ENCODE results near the gene ROCK1. TPM values are rescaled to one million over a fixed set of nuclear protein-coding genes. Genes with fewer than 3 reads are reported as not detected.

The ROCK1 gene
- total RNA-seq, 1 donor, result 42.7 TPM

DNA sequence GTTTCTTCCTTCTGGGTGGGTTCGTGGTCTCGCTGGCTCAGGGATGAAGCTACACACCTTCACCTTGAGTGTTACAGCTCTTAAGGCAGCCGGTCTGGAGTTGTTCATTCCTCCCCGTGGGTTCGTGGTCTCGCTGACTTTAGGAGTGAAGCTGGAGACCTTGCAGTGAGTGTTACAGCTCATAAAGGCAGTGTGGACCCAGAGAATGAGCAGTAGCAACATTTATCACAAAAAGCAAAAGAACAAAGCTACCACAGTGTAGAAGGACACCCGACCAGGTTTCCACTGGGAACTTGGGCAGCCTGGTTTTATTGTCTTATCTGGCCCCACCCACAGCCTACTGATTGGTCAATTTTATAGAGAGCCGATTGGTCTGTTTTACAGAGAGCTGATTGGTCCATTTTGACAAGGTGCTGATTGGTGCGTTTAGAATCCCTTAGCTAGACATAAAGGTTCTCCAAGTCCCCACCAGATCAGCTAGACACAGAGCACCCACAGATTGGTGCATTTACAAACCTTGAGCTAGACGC, 20.1 kb upstream of the ROCK1 start:
- DNase-seq (ENCODE audit: insufficient read length, low spot score, missing footprints), result no peak
- Histone ChIP-seq H3K4me2 (ENCODE audit: insufficient read depth, low read length) (no peak overlapping the region), H2AFZ (ENCODE audit: low read length) (no peak overlapping the region), H3K36me3 (ENCODE audit: insufficient read depth, low read length) (no peaks in the 10 kb centered on the region), H3K4me3 (ENCODE audit: insufficient read depth, low read length) (no peak overlapping the region), H3K4me1 (ENCODE audit: insufficient read depth, low read length) (peaks cover 16% of the 10 kb centered on the region), H3K79me2 (ENCODE audit: insufficient read depth, low read length) (no peaks in the 10 kb centered on the region), H3K27me3 (ENCODE audit: insufficient read depth, low read length) (no peaks in the 10 kb centered on the region), H3K9me3 (ENCODE audit: low read depth, low read length) (no peaks in the 10 kb centered on the region), H3K27ac (ENCODE audit: low read depth, low read length) (no peak overlapping the region), H4K20me1 (ENCODE audit: insufficient read depth, low read length) (no peaks in the 10 kb centered on the region)
- TF ChIP-seq, protein P1, sequence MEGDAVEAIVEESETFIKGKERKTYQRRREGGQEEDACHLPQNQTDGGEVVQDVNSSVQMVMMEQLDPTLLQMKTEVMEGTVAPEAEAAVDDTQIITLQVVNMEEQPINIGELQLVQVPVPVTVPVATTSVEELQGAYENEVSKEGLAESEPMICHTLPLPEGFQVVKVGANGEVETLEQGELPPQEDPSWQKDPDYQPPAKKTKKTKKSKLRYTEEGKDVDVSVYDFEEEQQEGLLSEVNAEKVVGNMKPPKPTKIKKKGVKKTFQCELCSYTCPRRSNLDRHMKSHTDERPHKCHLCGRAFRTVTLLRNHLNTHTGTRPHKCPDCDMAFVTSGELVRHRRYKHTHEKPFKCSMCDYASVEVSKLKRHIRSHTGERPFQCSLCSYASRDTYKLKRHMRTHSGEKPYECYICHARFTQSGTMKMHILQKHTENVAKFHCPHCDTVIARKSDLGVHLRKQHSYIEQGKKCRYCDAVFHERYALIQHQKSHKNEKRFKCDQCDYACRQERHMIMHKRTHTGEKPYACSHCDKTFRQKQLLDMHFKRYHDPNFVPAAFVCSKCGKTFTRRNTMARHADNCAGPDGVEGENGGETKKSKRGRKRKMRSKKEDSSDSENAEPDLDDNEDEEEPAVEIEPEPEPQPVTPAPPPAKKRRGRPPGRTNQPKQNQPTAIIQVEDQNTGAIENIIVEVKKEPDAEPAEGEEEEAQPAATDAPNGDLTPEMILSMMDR (IDR thresholded peaks at IDR 0.05; ENCODE audit: extremely low read depth, low read depth, low read length), result no peak

DNA sequence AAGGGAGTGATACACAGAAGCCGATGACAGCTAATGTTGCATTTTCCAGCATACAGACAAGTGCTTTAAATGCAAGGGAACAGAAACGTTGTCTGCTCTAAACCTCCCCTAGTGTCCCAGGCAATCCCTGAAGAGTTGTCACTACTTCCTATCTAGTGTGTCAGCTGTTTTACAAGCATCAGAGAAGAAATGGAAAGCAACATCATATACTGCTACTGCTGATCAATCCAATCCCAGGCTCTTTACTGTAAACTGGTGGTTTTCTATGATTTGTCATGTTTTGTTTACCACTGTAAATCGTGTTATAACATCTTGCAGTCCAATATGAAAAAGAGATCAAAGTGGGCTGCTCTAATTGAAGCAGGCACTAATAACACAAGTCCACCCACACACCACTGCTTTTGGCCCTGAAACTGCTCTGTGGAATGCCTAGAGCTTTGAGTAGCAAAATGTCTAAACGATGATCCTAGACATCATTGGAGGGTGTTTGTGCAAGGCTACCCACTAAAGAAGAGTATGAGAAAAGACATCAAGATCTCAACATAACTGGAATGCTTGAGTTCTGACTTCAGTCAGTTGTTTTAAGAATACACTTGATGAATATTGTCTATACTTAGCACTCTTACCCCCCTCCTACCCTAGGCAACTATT, 18.1 kb upstream of the ROCK1 start:
- Histone ChIP-seq H3K4me2 (ENCODE audit: insufficient read depth, low read length) (peak overlapping the region; percentile 68), H3K9me3 (ENCODE audit: low read depth, low read length) (no peaks in the 10 kb centered on the region), H3K4me3 (ENCODE audit: insufficient read depth, low read length) (peak overlapping the region; percentile 37), H3K27me3 (ENCODE audit: insufficient read depth, low read length) (no peaks in the 10 kb centered on the region), H3K36me3 (ENCODE audit: insufficient read depth, low read length) (no peaks in the 10 kb centered on the region), H2AFZ (ENCODE audit: low read length) (peak overlapping the region; percentile 52), H3K79me2 (ENCODE audit: insufficient read depth, low read length) (no peaks in the 10 kb centered on the region), H4K20me1 (ENCODE audit: insufficient read depth, low read length) (no peaks in the 10 kb centered on the region), H3K4me1 (ENCODE audit: insufficient read depth, low read length) (peaks cover 16% of the 10 kb centered on the region), H3K27ac (ENCODE audit: low read depth, low read length) (peak overlapping the region; percentile 71)
- TF ChIP-seq, protein P1 (IDR thresholded peaks at IDR 0.05; ENCODE audit: extremely low read depth, low read depth, low read length), result no peak
- DNase-seq (ENCODE audit: insufficient read length, low spot score, missing footprints), result peak; percentile 88

DNA sequence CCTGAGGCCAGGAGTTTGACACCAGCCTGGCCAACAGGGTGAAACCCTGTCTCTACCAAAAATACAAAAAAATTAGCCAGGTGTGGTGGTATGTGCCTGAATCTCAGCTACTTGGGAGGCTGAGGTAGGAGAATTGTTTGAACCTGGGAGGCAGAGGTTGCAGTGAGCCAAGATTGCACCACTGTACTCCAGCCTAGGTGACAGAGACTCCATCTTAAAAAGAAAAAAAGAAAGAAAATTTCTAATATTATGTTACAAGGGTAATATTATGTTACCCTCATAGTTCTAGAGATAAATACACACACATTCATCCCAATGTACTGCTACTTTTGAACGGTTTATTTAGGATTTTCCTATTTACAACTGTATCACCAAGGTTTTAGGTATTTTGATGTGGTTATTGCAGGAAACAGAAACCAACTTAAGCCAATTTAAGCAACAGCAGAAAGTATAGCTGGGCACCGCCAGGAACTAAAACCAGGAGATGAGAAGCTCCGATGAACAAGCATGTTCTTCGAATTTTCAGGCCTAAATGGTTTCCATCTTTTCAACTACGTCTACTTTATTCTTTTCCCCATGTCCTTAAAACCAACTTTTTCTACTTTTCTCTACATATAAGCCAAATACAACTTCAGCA, 11.8 kb upstream of the ROCK1 start:
- Histone ChIP-seq H3K27me3 (ENCODE audit: insufficient read depth, low read length) (no peaks in the 10 kb centered on the region), H3K36me3 (ENCODE audit: insufficient read depth, low read length) (no peaks in the 10 kb centered on the region), H4K20me1 (ENCODE audit: insufficient read depth, low read length) (no peaks in the 10 kb centered on the region), H3K4me3 (ENCODE audit: insufficient read depth, low read length) (no peak overlapping the region), H2AFZ (ENCODE audit: low read length) (peak overlapping the region; percentile 66), H3K27ac (ENCODE audit: low read depth, low read length) (no peak overlapping the region), H3K79me2 (ENCODE audit: insufficient read depth, low read length) (no peaks in the 10 kb centered on the region), H3K4me1 (ENCODE audit: insufficient read depth, low read length) (peaks cover 2% of the 10 kb centered on the region), H3K9me3 (ENCODE audit: low read depth, low read length) (no peaks in the 10 kb centered on the region), H3K4me2 (ENCODE audit: insufficient read depth, low read length) (no peak overlapping the region)
- DNase-seq (ENCODE audit: insufficient read length, low spot score, missing footprints), result no peak
- TF ChIP-seq, protein P1 (IDR thresholded peaks at IDR 0.05; ENCODE audit: extremely low read depth, low read depth, low read length), result no peak

DNA sequence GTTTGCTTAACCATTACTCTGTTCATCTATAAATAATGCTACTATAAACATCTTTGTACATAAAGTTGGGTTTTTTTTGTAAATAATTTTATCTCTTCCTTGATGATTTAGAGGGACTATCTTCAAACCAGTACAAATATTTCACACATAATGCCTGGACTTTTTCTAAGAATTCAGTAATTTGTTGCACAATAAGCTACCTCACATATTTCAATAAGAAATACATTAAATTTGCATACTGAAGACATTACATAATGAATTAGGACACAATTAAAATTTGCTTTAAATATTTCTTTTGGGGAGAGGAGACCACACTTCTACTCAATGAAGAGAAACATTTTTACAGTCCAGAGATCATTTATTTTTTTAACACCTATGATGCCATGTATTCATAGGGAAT, 7.2 kb upstream of the ROCK1 start:
- Histone ChIP-seq H2AFZ (ENCODE audit: low read length) (no peak overlapping the region), H4K20me1 (ENCODE audit: insufficient read depth, low read length) (no peaks in the 10 kb centered on the region), H3K4me3 (ENCODE audit: insufficient read depth, low read length) (no peak overlapping the region), H3K27ac (ENCODE audit: low read depth, low read length) (no peak overlapping the region), H3K9me3 (ENCODE audit: low read depth, low read length) (no peaks in the 10 kb centered on the region), H3K4me1 (ENCODE audit: insufficient read depth, low read length) (peaks cover 34% of the 10 kb centered on the region), H3K27me3 (ENCODE audit: insufficient read depth, low read length) (no peaks in the 10 kb centered on the region), H3K36me3 (ENCODE audit: insufficient read depth, low read length) (no peaks in the 10 kb centered on the region), H3K4me2 (ENCODE audit: insufficient read depth, low read length) (no peak overlapping the region), H3K79me2 (ENCODE audit: insufficient read depth, low read length) (no peaks in the 10 kb centered on the region)
- TF ChIP-seq, protein P1 (IDR thresholded peaks at IDR 0.05; ENCODE audit: extremely low read depth, low read depth, low read length), result no peak
- no peak for DNase-seq (ENCODE audit: insufficient read length, low spot score, missing footprints)
